Body of pancreas (tissue), 4 donors: Measurements from ENCODE around the gene LRRC3B.

Experiments used
- POLR2A ChIP-seq, 3 donors: fragments of 450-650 bp; IDR thresholded peaks; one replicate each; pipeline ENCODE4 v1.6.1; 2016; ENCODE audit warnings: antibody characterized with exemption in 3 of 3, mild to moderate bottlenecking in 2 of 3
- TF ChIP-seq, protein P1 (sequence below), 7 experiments: fragments of 450-650 bp in 4 of 7; fragments of 200-600 bp in 3 of 7; sonication (generic) in 3 of 7; IDR thresholded peaks; one replicate each; pipeline ENCODE4 v1.5.1; 2016 to 2019; ENCODE audit warnings: antibody characterized with exemption in 7 of 7

DNA sequence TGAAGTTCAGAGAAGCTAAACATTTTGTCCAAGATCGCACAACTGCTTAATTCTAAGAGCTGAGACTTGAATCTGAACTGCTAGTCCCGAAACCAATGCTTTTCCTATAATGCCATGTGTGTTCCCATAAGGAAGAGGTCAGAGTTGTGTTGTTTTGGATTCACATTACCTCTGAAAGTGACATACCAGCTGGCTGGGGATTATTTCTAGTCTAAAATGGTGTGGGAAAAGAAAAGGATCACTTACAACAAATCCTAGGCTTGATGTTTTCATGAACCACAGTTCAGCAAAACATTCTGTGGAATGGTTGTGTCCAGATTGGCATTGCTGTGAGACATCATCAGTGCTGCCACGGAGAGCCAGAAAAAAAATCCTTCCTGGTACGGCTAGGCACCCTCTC, 35.0 kb upstream of the LRRC3B start:
- TF ChIP-seq, protein P1, sequence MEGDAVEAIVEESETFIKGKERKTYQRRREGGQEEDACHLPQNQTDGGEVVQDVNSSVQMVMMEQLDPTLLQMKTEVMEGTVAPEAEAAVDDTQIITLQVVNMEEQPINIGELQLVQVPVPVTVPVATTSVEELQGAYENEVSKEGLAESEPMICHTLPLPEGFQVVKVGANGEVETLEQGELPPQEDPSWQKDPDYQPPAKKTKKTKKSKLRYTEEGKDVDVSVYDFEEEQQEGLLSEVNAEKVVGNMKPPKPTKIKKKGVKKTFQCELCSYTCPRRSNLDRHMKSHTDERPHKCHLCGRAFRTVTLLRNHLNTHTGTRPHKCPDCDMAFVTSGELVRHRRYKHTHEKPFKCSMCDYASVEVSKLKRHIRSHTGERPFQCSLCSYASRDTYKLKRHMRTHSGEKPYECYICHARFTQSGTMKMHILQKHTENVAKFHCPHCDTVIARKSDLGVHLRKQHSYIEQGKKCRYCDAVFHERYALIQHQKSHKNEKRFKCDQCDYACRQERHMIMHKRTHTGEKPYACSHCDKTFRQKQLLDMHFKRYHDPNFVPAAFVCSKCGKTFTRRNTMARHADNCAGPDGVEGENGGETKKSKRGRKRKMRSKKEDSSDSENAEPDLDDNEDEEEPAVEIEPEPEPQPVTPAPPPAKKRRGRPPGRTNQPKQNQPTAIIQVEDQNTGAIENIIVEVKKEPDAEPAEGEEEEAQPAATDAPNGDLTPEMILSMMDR (IDR thresholded peaks at IDR 0.05), result no peak
- no peak for TF ChIP-seq POLR2A (IDR thresholded peaks at IDR 0.05)
